Type B pancreatic cell (in vitro differentiated cells): Measurements from ENCODE around the gene RASSF4. TPM values are rescaled to one million over a fixed set of nuclear protein-coding genes. Genes with fewer than 3 reads are reported as not detected.

Experiments used
- DNase-seq: peaks from one replicate; pipeline ENCODE4 v3.0.0; 2021; ENCODE audit warnings: mixed read lengths; ENCODE audit not compliant: unreplicated experiment; ENCODE audit errors: extremely low spot score
- H3K27ac Mint-ChIP-seq: 2 replicates; pipeline ENCODE4 v1.8.0; 2021; ENCODE audit warnings: mild to moderate bottlenecking, mixed read lengths
- H3K27me3 Mint-ChIP-seq: 2 replicates; pipeline ENCODE4 v1.8.0; 2021; ENCODE audit warnings: mixed read lengths
- H3K36me3 Mint-ChIP-seq: 2 replicates; pipeline ENCODE4 v1.8.0; 2021; ENCODE audit warnings: mixed read lengths
- H3K4me1 Mint-ChIP-seq: one replicate; pipeline ENCODE4 v1.8.0; 2021; ENCODE audit warnings: mixed read lengths; ENCODE audit not compliant: unreplicated experiment
- H3K4me3 Mint-ChIP-seq: 2 replicates; pipeline ENCODE4 v1.8.0; 2021; ENCODE audit warnings: mild to moderate bottlenecking, mixed read lengths
- H3K9me3 Mint-ChIP-seq: 2 replicates; pipeline ENCODE4 v1.8.0; 2021; ENCODE audit warnings: mixed read lengths
- total RNA-seq: library from RNA; stranded (reverse); gene quantifications from 2 replicates; pipeline ENCODE4 v1.2.1, GENCODE V29; 2021; ENCODE audit warnings: low replicate concordance
- TF ChIP-seq, protein P1 (sequence below): fragments of 200-600 bp; sonication (generic); conservative IDR thresholded peaks from 2 replicates; pipeline ENCODE4 v1.5.0; 2021; ENCODE audit warnings: antibody characterized with exemption, mild to moderate bottlenecking

Gene RASSF4
- total RNA-seq, 1 donor from 2014 or later, result 27.9 TPM

DNA sequence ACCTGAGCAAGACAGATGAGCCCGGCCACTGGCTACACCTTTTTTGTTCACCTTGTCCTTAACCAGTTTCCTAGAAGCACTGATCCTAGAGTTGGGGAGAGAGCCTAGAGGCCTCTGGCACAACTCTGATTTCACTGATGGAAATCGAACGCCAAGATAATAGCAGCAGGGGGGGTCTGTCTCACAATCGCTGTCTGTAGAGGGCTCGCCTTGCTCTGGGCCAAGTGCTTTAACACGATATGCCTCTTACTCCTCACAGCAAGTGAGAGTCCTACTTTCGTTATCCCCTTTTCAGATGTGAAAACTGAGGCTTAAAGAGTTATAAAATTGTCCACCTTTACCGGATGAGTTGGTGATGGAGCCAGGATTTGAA, 472 bp downstream of the RASSF4 start:
- no peak for DNase-seq
- TF ChIP-seq, protein P1, sequence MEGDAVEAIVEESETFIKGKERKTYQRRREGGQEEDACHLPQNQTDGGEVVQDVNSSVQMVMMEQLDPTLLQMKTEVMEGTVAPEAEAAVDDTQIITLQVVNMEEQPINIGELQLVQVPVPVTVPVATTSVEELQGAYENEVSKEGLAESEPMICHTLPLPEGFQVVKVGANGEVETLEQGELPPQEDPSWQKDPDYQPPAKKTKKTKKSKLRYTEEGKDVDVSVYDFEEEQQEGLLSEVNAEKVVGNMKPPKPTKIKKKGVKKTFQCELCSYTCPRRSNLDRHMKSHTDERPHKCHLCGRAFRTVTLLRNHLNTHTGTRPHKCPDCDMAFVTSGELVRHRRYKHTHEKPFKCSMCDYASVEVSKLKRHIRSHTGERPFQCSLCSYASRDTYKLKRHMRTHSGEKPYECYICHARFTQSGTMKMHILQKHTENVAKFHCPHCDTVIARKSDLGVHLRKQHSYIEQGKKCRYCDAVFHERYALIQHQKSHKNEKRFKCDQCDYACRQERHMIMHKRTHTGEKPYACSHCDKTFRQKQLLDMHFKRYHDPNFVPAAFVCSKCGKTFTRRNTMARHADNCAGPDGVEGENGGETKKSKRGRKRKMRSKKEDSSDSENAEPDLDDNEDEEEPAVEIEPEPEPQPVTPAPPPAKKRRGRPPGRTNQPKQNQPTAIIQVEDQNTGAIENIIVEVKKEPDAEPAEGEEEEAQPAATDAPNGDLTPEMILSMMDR, result no peak
- Mint-ChIP-seq H3K9me3 (no peaks in the 10 kb centered on the region), H3K4me1 (peaks cover 60% of the 10 kb centered on the region), H3K36me3 (peaks cover 9% of the 10 kb centered on the region), H3K4me3 (peak overlapping the region; percentile 89), H3K27me3 (no peaks in the 10 kb centered on the region), H3K27ac (peak overlapping the region; percentile 75)

DNA sequence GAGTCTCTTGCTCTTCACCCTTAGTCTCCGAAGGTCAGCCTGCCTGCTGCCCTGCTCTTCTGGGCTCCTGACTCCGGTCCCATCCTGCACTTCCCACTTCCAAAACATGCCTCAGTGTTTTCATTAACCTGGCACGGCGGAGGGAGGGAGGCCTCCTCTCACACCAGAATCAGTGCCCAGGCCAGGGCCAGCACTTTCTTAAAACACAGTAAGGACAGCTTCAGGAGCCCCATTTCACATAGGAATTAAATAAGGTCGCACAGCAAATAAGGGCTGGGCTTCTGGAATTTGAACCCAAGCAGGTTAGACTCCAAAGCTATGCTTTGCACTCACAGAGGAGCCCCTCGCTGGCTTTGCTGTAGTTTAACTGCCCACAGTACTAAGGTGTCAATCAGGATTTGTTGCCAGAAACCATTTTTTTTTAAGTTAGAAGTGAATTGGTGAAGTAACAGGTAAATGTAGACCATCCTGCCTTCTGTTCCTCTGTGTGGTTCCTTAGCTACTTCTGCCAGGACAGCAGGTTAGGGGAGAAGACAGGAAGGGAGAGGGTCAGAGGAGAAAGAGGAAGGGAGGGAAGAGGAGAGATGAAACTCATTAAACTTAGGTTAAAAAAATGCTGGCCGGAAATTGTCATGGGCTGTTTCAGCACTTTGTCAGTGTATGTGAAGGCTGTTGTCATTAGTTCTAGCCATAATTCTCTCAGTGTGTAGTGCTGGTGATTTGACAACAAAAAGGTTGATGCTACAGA, 1.1 kb downstream of the RASSF4 start:
- Mint-ChIP-seq H3K27me3 (no peaks in the 10 kb centered on the region), H3K9me3 (no peaks in the 10 kb centered on the region), H3K27ac (peak overlapping the region; percentile 75), H3K4me1 (peaks cover 66% of the 10 kb centered on the region), H3K36me3 (peaks cover 9% of the 10 kb centered on the region), H3K4me3 (peak overlapping the region; percentile 89)
- TF ChIP-seq, protein P1, result no peak
- DNase-seq, result peak; percentile 47

DNA sequence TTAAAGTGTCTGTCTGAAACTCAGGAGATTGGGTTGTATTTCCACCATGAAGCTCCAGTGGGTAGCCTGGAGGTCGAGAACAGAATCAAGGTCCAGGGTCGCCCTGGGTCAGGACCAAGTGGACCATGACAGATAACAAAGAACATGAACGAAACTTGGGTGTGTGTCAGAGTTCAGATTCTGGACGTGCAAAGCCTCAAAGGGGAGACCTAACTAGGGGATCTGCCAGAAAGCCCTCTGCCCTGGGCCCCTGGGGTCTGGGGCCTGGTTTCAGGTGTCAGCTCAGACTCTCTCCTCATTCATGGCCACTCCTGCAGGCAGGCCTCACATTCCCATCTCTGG, 1.6 kb downstream of the RASSF4 start:
- Mint-ChIP-seq H3K27me3 (no peaks in the 10 kb centered on the region), H3K9me3 (no peaks in the 10 kb centered on the region), H3K36me3 (peaks cover 5% of the 10 kb centered on the region), H3K27ac (peak overlapping the region; percentile 75), H3K4me1 (peaks cover 71% of the 10 kb centered on the region), H3K4me3 (peak overlapping the region; percentile 89)
- TF ChIP-seq, protein P1, result no peak
- peak; percentile 52 for DNase-seq

DNA sequence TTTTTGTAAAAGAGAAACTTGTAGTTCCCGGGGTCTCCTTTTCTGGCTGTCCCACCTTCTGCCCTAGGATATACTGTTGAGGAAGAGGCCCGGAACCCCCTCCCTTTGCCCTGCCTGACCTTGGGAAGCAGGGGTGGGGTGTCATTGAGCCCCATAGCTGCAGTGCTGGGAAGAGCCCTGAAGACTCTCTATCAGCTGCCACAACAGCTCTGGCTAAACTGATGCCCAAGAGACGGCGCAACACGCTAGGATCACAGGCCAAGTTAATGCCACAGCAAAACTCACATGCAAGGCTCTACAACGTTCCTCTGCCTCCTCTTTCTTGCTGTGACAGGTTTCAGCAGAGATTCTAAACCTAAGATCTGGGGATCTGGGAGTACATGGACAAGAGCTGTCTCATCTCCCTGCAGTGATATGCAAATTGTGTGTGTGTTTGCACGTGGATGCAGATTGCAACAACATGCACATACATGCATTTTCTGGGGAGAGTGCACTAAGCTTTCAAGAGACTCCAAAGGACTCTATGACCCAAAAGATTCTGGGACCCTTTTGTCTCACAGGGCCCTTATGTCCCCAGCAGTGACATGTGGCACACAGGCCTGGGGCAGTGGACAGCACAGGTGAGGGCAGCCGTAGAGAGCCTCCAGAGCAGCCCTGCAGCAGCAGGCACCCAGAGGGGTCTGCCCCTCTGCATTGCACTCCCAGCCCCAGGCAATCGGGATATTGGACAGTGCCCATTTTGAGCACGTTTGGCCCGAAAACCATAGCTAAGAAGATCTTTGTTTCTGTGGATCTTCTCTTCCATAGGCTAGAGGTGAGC, 2.5 kb downstream of the RASSF4 start:
- H3K27me3 Mint-ChIP-seq, result no peaks in the 10 kb centered on the region
- DNase-seq, result peak; percentile 53
- H3K9me3 Mint-ChIP-seq, result no peaks in the 10 kb centered on the region
- H3K4me3 Mint-ChIP-seq, result peak overlapping the region; percentile 49
- TF ChIP-seq, protein P1, result no peak
- H3K36me3 Mint-ChIP-seq, result no peaks in the 10 kb centered on the region
- H3K4me1 Mint-ChIP-seq, result peaks cover 73% of the 10 kb centered on the region
- H3K27ac Mint-ChIP-seq, result peak overlapping the region; percentile 55

DNA sequence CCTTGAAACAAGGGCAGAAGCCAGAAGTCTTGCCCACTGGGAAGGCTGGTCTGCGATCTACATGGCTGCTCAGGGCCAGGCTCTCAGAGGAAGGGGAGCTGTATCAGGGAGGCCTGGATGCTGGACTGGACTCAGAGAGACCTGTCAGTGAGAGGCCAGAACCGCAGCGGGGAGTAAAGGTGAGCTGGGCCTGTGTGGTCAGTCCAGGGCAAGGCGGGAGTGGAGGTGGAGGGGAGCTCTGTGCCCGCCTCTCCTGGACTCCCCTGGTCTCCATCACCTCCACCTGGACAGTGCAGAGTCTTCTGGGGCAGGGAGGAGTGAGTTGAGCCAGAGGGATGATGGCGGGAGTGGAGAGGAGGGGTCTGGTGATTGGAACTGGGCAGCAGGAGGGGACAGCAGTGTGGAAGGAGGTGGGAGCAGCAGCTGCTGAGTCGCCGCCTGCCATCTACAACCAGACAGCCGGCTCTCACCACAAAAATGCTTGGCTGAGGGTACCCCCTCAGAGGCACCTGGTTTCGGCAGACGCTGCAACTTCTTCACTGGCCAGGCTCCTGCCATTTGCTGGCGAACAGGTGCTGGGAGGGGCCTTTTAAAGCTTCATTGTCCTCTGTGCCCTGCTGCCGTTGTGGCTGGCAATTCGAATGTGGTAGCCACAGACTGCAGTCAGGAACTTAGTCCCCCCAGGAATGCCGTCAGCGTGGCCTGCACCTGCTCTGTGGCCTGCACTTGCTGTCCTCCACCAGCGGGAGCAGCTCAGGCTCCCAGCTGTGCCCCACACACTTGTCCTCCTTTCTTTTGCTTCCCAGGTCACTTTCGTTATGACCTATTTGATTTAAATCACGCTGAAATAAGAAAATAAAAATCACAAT, 3.5 kb downstream of the RASSF4 start:
- H3K4me1 Mint-ChIP-seq, result peaks cover 76% of the 10 kb centered on the region
- H3K4me3 Mint-ChIP-seq, result peak overlapping the region; percentile 39
- H3K27ac Mint-ChIP-seq, result peak overlapping the region; percentile 55
- H3K27me3 Mint-ChIP-seq, result no peaks in the 10 kb centered on the region
- H3K9me3 Mint-ChIP-seq, result no peaks in the 10 kb centered on the region
- H3K36me3 Mint-ChIP-seq, result no peaks in the 10 kb centered on the region
- TF ChIP-seq, protein P1, result peak; percentile 67
- DNase-seq, result peak; percentile 60
